ENCODE measurements around the gene AWAT2. TPM values are rescaled to one million over a fixed set of nuclear protein-coding genes. Genes with fewer than 3 reads are reported as not detected.
"Not testable (repeated sequence)": the region's sequence is repeated elsewhere in the genome, so short reads cannot be mapped to it uniquely, and the experiment has no call there.

AWAT2 gene
- polyA plus RNA-seq, 4 donors: not detected

- DNase-seq (ENCODE audit: low read depth in 4 of 4, low spot score in 3 of 4): no peak
Measured at GRCh38 chrX:70001708-70002341, 47.9 kb downstream of the AWAT2 start.

- no peak for DNase-seq (ENCODE audit: low read depth in 4 of 4, low spot score in 3 of 4)
Measured at GRCh38 chrX:70001269-70001668, 48.5 kb downstream of the AWAT2 start.

DNA sequence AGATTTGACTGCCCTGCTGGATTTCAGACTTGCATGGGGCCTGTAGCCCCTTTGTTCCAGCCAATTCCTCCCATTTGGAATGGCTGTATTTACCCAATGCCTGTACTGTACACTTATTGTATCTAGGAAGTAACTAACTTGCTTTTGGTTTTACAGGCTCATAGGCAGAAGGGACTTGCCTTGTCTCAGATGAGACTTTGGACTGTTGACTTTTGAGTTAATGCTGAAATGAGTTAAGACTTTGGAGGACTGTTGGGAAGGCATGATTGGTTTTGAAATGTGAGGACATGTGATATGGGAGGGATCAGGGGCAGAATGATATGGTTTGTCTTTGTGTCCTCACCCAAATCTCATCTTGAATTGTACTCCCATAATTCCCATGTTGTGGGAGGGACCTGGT is 51.4 kb downstream of the AWAT2 start:
- not testable (repeated sequence) for DNase-seq (ENCODE audit: low read depth in 4 of 4, low spot score in 3 of 4)

DNA sequence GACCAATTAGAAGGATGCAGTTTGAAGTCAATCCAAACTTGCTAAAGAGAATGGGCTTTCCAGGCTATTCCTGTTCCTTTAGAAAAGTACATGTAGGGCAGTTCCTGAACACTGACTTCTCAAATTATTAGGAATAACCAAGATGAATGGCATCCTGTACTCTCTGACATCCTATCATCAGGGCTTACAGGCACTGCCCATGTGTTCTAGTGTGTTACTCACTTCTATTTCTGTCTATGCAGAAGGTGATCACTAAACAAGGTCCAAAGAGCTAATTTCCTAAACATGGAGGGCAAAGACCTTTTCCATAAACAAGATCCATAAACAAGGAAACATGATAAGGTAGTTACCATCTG is 53.6 kb downstream of the AWAT2 start:
- DNase-seq (ENCODE audit: low read depth in 4 of 4, low spot score in 3 of 4): no peak

DNA sequence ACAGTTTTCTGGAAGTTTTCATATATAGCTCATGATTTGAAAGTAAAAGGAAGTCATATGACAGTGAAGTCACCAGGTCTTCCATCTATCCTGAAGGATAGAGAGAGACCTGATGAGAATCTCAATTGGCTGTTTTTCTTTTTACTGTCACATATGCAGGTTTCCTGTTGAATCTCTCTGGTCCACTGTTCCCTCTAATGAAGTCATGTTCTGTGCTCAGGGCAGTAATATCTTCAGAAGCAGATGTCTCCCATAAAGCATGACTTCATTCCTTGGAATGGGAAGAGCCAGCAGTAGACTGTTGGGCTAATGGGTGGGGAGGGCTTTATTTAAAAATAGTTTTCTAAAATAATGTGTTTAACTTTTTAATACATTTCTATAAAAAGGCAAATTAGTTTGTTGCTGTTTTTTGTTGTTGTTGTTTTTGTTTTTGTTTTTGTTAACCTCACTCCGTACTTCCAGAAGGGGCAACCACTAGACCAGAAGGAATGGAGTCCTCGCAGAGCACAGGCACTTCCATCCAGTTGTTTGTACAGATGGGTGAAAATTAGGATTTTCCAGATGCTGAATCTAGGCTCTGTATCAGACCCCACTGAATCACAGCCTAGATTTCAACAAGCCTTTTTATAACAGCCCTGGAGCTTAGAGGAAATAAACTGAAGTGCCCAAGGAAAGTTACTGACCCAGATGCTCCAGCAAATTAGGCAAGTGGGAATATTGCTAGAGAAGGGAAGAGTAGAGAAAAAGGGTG is 54.2 kb downstream of the AWAT2 start:
- DNase-seq (ENCODE audit: low read depth in 4 of 4, low spot score in 3 of 4): no peak

GRCh38 chrX:69993494-69993893 is 56.2 kb downstream of the AWAT2 start:
- no peak for DNase-seq (ENCODE audit: low read depth in 4 of 4, low spot score in 3 of 4)

- no peak for DNase-seq (ENCODE audit: low read depth in 4 of 4, low spot score in 3 of 4)
Measured at GRCh38 chrX:69991685-69992084, 58.1 kb downstream of the AWAT2 start.

Other genes starting within 250 kb of the AWAT2 start
- gene OTUD6A, start 12.5 kb upstream of the AWAT2 start, polyA plus RNA-seq (ENCODE audit: insufficient read length in 4 of 4): under 1 TPM in 1 of 4 donors, not detected in 3; 0.09 TPM
- gene IGBP1, start 83.5 kb upstream of the AWAT2 start, polyA plus RNA-seq (ENCODE audit: insufficient read length in 4 of 4): 100 to 1,000 TPM in 2 of 4 donors, 10 to 100 TPM in 2; 86.7 to 109 (median 98.2) TPM
- gene DGAT2L6, start 127.5 kb upstream of the AWAT2 start, polyA plus RNA-seq (ENCODE audit: insufficient read length in 4 of 4): not detected
- not detected for gene AWAT1, start 184.7 kb upstream of the AWAT2 start, polyA plus RNA-seq (ENCODE audit: insufficient read length in 4 of 4)
- under 1 TPM; 0.14 to 0.27 (median 0.21) TPM for gene P2RY4, start 210.3 kb upstream of the AWAT2 start, polyA plus RNA-seq (ENCODE audit: insufficient read length in 4 of 4)
- gene ARR3, start 218.4 kb upstream of the AWAT2 start, polyA plus RNA-seq (ENCODE audit: insufficient read length in 4 of 4): 1 to 10 TPM in 1 of 4 donors, under 1 TPM in 3; 0.23 to 1.2 (median 0.51) TPM
- 1 to 10 TPM in 1 of 4 donors, under 1 TPM in 3; 0.66 to 1.1 (median 0.86) TPM for gene RAB41, start 232.2 kb upstream of the AWAT2 start, polyA plus RNA-seq (ENCODE audit: insufficient read length in 4 of 4)
- 10 to 100 TPM; 48.4 to 57.9 (median 55.1) TPM for gene PDZD11, start 240.0 kb upstream of the AWAT2 start, polyA plus RNA-seq (ENCODE audit: insufficient read length in 4 of 4)
- 10 to 100 TPM; 14.1 to 18.7 (median 16.8) TPM for gene KIF4A, start 240.2 kb upstream of the AWAT2 start, polyA plus RNA-seq (ENCODE audit: insufficient read length in 4 of 4)